GM23248 (cell line): ENCODE results near the gene COL15A1. TPM values are rescaled to one million over a fixed set of nuclear protein-coding genes. Genes with fewer than 3 reads are reported as not detected.

ENCODE experiments used
- DNase-seq: peaks from one replicate; pipeline ENCODE4 v3.0.0-alpha.2; 2015
- H2AFZ ChIP-seq: fragments of 200-600 bp; sonication (generic); 2 replicates; pipeline ENCODE4 v1.6.1; 2016; ENCODE audit warnings: antibody characterized with exemption
- H3F3A ChIP-seq: fragments of 200-600 bp; sonication (generic); 2 replicates; pipeline ENCODE4 v1.6.1; 2016; ENCODE audit warnings: mild to moderate bottlenecking, antibody characterized with exemption, mixed run types; ENCODE audit not compliant: insufficient read depth
- H3K27ac ChIP-seq: fragments of 200-600 bp; sonication (generic); 2 replicates; pipeline ENCODE4 v1.5.1; 2016; ENCODE audit warnings: mild to moderate bottlenecking
- H3K27me3 ChIP-seq: fragments of 200-600 bp; sonication (generic); replicated peaks from 2 replicates; pipeline ENCODE4 v1.6.1; 2016; ENCODE audit warnings: mild to moderate bottlenecking; ENCODE audit not compliant: insufficient read depth
- H3K36me3 ChIP-seq: fragments of 200-600 bp; sonication (generic); 2 replicates; pipeline ENCODE4 v1.6.1; 2016; ENCODE audit warnings: low read depth, mild to moderate bottlenecking
- H3K4me1 ChIP-seq: fragments of 200-600 bp; sonication (generic); 2 replicates; pipeline ENCODE4 v1.6.1; 2016; ENCODE audit warnings: mild to moderate bottlenecking; ENCODE audit not compliant: insufficient read depth
- H3K4me2 ChIP-seq: fragments of 200-600 bp; sonication (generic); one replicate; pipeline ENCODE4 v1.6.1; 2016; ENCODE audit warnings: mild to moderate bottlenecking; ENCODE audit not compliant: unreplicated experiment
- H3K4me3 ChIP-seq: fragments of 200-600 bp; sonication (generic); 2 replicates; pipeline ENCODE4 v1.5.1; 2016; ENCODE audit warnings: mild to moderate bottlenecking
- H3K79me2 ChIP-seq: fragments of 200-600 bp; sonication (generic); 2 replicates; pipeline ENCODE4 v1.6.1; 2016; ENCODE audit warnings: mild to moderate bottlenecking; ENCODE audit not compliant: insufficient read depth
- H3K9ac ChIP-seq: fragments of 200-600 bp; sonication (generic); 2 replicates; pipeline ENCODE4 v1.6.1; 2016; ENCODE audit warnings: mild to moderate bottlenecking
- H3K9me2 ChIP-seq: fragments of 200-600 bp; sonication (generic); 2 replicates; pipeline ENCODE4 v1.6.1; 2016; ENCODE audit warnings: mixed run types, mild to moderate bottlenecking, moderate library complexity; ENCODE audit not compliant: insufficient read depth
- H3K9me3 ChIP-seq: fragments of 200-600 bp; sonication (generic); one replicate; pipeline ENCODE4 v1.6.1; 2017; ENCODE audit warnings: low read depth
- H4K20me1 ChIP-seq: fragments of 200-600 bp; sonication (generic); 2 replicates; pipeline ENCODE4 v1.6.0; 2016; ENCODE audit not compliant: insufficient read depth
- EZH2 ChIP-seq: fragments of 200-600 bp; sonication (generic); IDR thresholded peaks from 2 replicates; pipeline ENCODE4 v1.6.1; 2018; ENCODE audit warnings: antibody characterized with exemption, mild to moderate bottlenecking; ENCODE audit not compliant: insufficient read depth, poor library complexity, severe bottlenecking
- EZH2phosphoT487 ChIP-seq: fragments of 200-600 bp; sonication (generic); IDR thresholded peaks from 2 replicates; pipeline ENCODE4 v1.6.1; 2018; ENCODE audit warnings: antibody characterized with exemption, moderate library complexity, mild to moderate bottlenecking, low read depth; ENCODE audit not compliant: insufficient read depth
- WGBS, 2 experiments: methylation state at CpG; one replicate each; pipeline ENCODE4 v1.1.6; 2015 to 2017; ENCODE audit warnings: low lambda C conversion rate in 2 of 2, low coverage in 1 of 2; ENCODE audit errors: missing lambda C conversion rate in 2 of 2; 5-methylcytosine and 5-hydroxymethylcytosine counted together
- in situ Hi-C: fragments of 300-500 bp; cut with MboI; formaldehyde crosslinking; loops from 2 replicates; pipeline ENCODE4 v1.15.0; 2020
- polyA plus RNA-seq: library from polyadenylated mRNA; unstranded; fragments of >200 nt; fragmentation: Nextera tagmentation; extraction: Ambion mirVana; gene quantifications from 2 replicates; pipeline ENCODE4 v1.2.1, GENCODE V29; 2016
- total RNA-seq: library from RNA; depleted of rRNA; stranded (reverse); fragments of >200 nt; shearing (Covaris generic); gene quantifications from 2 replicates; pipeline ENCODE4 v1.2.3, GENCODE V29; 2014

COL15A1 gene
- total and polyA plus RNA-seq, 2 experiments from 2014 or later: 9.7 to 16.8 TPM

DNA sequence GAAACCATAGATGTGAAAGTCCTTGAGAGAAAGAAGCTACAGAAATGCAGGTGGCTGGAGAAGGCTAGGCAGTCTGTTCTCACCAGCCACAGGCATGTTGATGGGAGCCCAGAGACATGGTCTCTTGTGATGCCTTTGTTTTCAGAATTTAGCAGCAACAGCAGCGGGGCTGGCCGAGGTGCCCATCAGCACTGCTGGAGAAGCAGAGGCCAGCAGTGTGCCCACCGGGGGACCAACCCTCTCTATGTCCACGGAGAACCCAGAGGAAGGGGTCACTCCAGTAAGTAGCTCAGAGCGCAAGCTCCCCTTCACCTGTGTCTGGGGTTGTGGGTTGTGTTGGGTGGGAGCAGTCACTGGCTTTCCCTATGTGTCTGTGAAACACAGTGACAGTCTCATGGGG lies 59.6 kb downstream of the COL15A1 start:
- H3K79me2 ChIP-seq: no peaks in the 10 kb centered on the region
- no peaks in the 10 kb centered on the region for H3K9me2 ChIP-seq
- H4K20me1 ChIP-seq: no peaks in the 10 kb centered on the region
- no peak for DNase-seq
- TF ChIP-seq EZH2: no peak
- no peak for TF ChIP-seq EZH2phosphoT487
- H3K4me1 ChIP-seq: peaks cover 7% of the 10 kb centered on the region
- H3K36me3 ChIP-seq: no peaks in the 10 kb centered on the region
- H3K4me3 ChIP-seq: no peak overlapping the region
- in situ Hi-C loops: loop anchor here (25.0 kb wide), 1 partner anchor 134 kb away; no protein-coding TSS in a partner anchor
- no peaks in the 10 kb centered on the region for H3F3A ChIP-seq
- no peak overlapping the region for H2AFZ ChIP-seq
- H3K27ac ChIP-seq: no peak overlapping the region
- no peak overlapping the region for H3K9ac ChIP-seq
- H3K9me3 ChIP-seq: no peaks in the 10 kb centered on the region
- no peak overlapping the region for H3K4me2 ChIP-seq
- 79 to 81% methylated on average over 5 of the region's 5 CpGs for whole genome bisulfite sequencing, 2 experiments
- no peaks in the 10 kb centered on the region for H3K27me3 ChIP-seq

DNA sequence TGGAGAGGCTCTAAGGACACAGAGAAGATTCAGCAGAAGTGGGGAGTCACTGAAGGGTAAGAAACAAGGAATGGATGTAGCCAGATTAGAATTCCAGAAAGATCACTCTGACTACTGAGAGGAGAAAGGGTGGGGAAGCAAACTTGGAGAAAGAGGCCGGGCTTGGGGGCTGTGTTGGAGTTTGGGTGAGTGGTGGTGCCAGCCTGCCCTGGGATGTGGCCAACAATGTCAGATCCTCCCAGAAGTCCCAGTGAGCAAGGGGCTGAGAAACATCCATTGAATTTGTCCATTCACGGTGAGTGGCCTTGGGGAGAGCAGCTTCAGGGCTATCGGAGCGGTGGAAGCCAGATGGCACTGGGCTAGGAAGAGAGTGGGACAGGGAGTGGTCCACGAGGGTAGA lies 60.4 kb downstream of the COL15A1 start:
- no peaks in the 10 kb centered on the region for H3K9me3 ChIP-seq
- whole genome bisulfite sequencing, 2 experiments: 92 to 94% methylated on average over 5 of the region's 5 CpGs

DNA sequence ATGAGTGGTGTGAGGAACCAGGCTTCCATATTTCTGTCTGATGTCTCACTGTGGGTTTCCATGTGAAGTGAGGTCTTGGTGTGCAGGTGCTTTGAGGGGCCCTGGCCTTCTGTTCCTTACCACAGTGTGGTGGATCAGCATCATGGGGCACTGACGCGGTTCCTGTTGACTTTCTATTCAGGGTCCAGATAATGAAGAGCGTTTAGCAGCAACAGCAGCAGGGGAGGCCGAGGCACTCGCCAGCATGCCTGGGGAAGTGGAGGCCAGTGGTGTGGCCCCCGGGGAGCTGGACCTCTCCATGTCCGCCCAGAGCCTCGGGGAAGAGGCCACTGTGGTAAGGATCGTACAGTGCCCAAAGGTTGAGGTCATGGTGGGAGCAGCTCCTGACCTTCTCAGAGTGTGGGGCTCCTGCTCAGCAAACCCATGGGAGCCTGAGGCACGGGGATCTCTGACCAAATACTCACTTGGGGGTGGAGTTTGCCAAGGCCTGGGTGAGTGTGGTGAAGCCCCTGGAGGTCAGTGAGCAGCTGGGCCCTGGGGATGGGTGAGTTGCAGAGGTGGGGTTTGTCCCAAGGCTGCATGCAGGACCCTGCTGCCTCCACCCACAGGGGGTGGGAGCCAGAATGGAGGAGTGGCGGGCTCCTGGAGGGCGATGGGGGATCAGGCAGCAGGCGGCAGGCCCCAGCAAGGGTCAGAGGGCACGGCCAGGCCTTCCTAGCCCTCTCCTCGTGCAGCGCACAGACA lies 61.2 kb downstream of the COL15A1 start:
- H3K4me1 ChIP-seq: no peaks in the 10 kb centered on the region
- H3K27me3 ChIP-seq: no peaks in the 10 kb centered on the region
- H4K20me1 ChIP-seq: no peaks in the 10 kb centered on the region
- no peak overlapping the region for H3K4me3 ChIP-seq
- in situ Hi-C loops: loop anchor here (25.0 kb wide), 1 partner anchor 132 kb away; no protein-coding TSS in a partner anchor
- TF ChIP-seq EZH2 (no peak), EZH2phosphoT487 (no peak)
- no peak overlapping the region for H2AFZ ChIP-seq
- WGBS, 2 experiments: 88 to 91% methylated on average over 12 to 16 of the region's 16 CpGs
- H3K36me3 ChIP-seq: no peaks in the 10 kb centered on the region
- DNase-seq: no peak
- no peak overlapping the region for H3K9ac ChIP-seq
- no peaks in the 10 kb centered on the region for H3K9me2 ChIP-seq
- H3K27ac ChIP-seq: no peak overlapping the region
- H3K9me3 ChIP-seq: no peaks in the 10 kb centered on the region
- no peak overlapping the region for H3K4me2 ChIP-seq
- no peaks in the 10 kb centered on the region for H3F3A ChIP-seq
- no peaks in the 10 kb centered on the region for H3K79me2 ChIP-seq

More for the DNA sequence above, 60.4 kb downstream of the COL15A1 start:
- Histone ChIP-seq H3K9me2 (no peaks in the 10 kb centered on the region), H3K27me3 (no peaks in the 10 kb centered on the region), H3K9ac (no peak overlapping the region), H3F3A (no peaks in the 10 kb centered on the region), H3K27ac (no peak overlapping the region), H2AFZ (no peak overlapping the region), H3K36me3 (no peaks in the 10 kb centered on the region), H3K4me3 (no peak overlapping the region), H3K4me1 (0 out of 2 replicates have a peak, but pooled peaks cover 1% of the 10 kb centered on the region), H3K4me2 (no peak overlapping the region), H3K79me2 (no peaks in the 10 kb centered on the region), H4K20me1 (no peaks in the 10 kb centered on the region)
- no peak for DNase-seq
- in situ Hi-C loops: loop anchor here (25.0 kb wide), 1 partner anchor 133 kb away; no protein-coding TSS in a partner anchor
- no peak for TF ChIP-seq EZH2
- no peak for TF ChIP-seq EZH2phosphoT487

DNA sequence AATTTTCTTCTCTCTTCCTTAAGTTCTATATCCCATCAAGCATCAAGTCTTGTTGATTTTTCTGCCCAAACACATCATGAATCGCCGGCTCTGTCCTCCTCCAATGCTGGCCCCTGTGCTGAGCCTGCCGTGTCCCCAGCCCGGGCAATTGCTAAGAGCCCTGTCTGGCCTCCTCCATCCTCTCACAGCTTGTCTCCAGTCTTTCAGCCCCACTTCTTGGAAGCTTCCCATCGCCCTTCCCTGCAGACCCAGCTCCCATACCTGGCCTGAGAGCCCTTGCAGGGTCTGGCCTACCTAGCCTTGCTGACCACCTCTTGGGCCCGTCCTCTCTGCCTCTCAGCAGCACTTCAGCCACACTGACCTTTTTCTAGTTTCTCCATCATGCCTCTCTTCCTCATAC lies 61.9 kb downstream of the COL15A1 start:
- DNase-seq: no peak
- Histone ChIP-seq H3F3A (no peaks in the 10 kb centered on the region), H3K4me3 (no peak overlapping the region), H3K4me2 (no peak overlapping the region), H2AFZ (no peak overlapping the region), H3K9me3 (no peaks in the 10 kb centered on the region), H3K27me3 (no peaks in the 10 kb centered on the region), H4K20me1 (no peaks in the 10 kb centered on the region), H3K27ac (no peak overlapping the region), H3K36me3 (0 out of 2 replicates have a peak, but pooled peaks cover under 1% of the 10 kb centered on the region), H3K79me2 (no peaks in the 10 kb centered on the region), H3K9ac (no peak overlapping the region), H3K4me1 (no peaks in the 10 kb centered on the region), H3K9me2 (no peaks in the 10 kb centered on the region)
- TF ChIP-seq EZH2phosphoT487 (no peak), EZH2 (no peak)
- in situ Hi-C loops: loop anchor here (25.0 kb wide), 1 partner anchor 132 kb away; no protein-coding TSS in a partner anchor
- 93 to 96% methylated on average over 6 of the region's 6 CpGs for WGBS, 2 experiments
